GM19455 (cell line): ENCODE results near the gene NUP93.

Source experiments
- ATAC-seq: cut with Tn5 transposase; IDR thresholded peaks from one replicate; pipeline ENCODE4 v1.9.1; 2021; ENCODE audit not compliant: unreplicated experiment

NUP93 gene

GRCh38 chr16:56729735-56730662, at the start of gene NUP93:
Gene NUP93, plus strand, starts transcription at chr16:56730129. Its CDS starts 18,119 bp downstream, at chr16:56748248.
- ATAC-seq = peak; percentile 85

- peak; percentile 98 for ATAC-seq
Observed at GRCh38 chr16:56681939-56682702, 47.8 kb upstream of the NUP93 start, which contains the start of gene MT1X. Gene MT1X, plus strand, starts transcription at chr16:56682470. Its CDS starts 71 bp downstream, at chr16:56682541.

- ATAC-seq = no peak
Observed at GRCh38 chr16:56682703-56683397, 47.1 kb upstream of the NUP93 start.

- ATAC-seq = no peak
Observed at GRCh38 chr16:56683424-56684172, 46.3 kb upstream of the NUP93 start.

DNA sequence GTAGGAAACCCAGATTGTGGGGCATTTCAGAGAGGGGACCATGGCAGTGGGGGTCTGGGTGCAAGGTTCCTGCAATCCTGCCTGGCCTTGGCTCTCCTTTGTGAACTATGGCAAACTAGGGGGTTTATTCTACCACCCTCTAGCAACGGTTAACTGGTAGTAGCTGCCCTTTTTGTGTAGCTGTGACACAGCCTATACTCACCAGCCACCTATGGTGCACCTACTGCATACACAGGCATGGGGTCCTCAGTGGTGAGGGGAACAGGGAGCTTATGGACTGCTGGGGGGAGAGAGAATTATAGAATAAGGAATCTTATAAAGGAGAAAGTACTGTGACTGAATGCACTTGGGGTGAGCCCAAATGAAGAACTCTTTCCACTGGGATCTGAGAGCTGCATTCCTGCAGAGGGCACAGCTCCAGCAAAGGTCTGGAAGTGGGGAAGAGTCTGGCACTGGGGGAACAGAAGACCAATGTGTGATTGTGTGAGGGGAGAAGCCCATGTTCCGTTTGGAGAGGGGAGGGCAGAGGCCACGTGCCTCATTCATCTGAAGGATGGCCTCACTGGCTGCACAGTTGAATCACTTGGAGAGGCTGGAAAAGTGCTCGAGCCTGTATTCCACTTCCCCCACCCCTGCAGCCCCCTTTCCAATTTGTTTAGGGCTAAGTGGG, 45.5 kb upstream of the NUP93 start:
- no peak for ATAC-seq

GRCh38 chr16:56684926-56685590, 44.9 kb upstream of the NUP93 start:
- no peak for ATAC-seq

DNA sequence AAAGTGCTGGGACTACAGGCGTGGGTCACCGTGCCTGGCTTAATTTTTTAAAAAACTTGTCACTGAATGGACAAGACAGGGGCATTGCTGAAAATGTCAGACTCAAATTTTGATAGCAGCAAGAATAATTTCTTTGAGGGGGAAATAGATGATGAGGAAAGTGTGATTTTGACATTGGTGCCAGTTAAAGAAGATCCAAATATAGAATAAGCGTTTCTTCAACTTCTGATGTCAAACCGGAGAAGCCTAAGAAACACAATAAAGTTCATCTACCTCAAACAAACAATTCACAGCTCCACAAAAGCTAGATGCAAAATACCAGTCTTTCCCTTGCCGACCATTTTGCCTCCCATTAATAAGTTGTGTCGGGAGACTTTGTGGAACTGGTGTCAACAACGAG, 43.2 kb upstream of the NUP93 start:
- ATAC-seq = no peak

- no peak for ATAC-seq
Observed at GRCh38 chr16:56688762-56689161, 41.2 kb upstream of the NUP93 start.

DNA sequence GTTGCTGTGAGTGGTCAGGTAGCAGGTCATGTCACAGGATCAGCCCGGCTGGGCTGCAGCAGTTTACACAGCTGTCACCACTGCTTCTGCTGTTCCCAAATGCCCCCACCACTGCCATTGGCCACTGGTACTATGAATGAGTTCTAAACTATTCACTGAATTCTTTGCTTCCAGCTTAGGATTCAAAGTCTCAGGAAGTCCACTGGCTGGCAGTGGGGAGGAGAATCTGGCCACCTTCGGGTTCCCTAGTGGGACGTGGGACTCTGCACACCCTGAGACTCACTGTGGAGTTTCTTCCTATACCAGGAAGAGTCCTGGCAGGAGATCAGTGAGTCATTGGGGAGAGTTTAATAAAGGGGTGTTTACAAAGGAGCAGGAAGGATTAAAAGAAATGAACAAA, 40.8 kb upstream of the NUP93 start:
- ATAC-seq = no peak

GRCh38 chr16:56690420-56691122, 39.4 kb upstream of the NUP93 start:
- ATAC-seq = no peak

GRCh38 chr16:56691885-56692284, 38.0 kb upstream of the NUP93 start:
- no peak for ATAC-seq

- ATAC-seq = no peak
Observed at GRCh38 chr16:56695246-56695645, 34.7 kb upstream of the NUP93 start.

DNA sequence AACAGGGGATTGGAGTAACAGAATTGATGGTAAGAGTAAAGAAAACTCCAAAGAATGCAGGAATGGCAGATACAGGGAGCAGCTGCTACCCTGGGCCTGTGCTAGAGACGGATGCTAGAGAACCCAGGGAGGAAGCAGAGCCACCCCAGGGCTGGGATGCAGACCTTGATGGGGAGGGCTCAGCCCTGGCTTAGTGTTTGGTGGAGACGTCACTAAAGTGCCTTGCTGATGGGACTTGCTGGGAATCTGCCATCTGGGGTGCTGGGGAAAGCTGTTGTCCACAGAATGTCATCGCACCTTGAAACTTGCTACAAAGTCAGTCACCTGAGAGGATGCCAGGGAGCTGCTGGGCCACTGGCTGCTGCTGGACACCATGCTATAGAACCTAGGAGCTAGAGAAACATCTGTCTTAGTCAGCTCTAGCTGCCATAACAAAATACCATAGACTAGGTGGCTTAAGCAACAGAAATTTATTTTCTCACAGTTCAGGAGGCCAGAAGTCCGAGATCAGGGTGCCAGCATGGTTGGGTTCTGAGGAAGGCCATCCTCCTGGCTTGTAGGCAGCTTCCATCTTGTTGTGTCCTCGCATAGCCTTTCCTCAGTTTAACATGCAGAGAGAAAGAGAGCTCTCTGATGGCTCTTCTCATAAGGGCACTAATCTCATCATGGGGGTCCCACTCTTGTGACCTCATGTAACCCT, 32.3 kb upstream of the NUP93 start:
- no peak for ATAC-seq

GRCh38 chr16:56700195-56700594, 29.7 kb upstream of the NUP93 start:
- no peak for ATAC-seq

GRCh38 chr16:56700631-56701030, 29.3 kb upstream of the NUP93 start:
- ATAC-seq = no peak

DNA sequence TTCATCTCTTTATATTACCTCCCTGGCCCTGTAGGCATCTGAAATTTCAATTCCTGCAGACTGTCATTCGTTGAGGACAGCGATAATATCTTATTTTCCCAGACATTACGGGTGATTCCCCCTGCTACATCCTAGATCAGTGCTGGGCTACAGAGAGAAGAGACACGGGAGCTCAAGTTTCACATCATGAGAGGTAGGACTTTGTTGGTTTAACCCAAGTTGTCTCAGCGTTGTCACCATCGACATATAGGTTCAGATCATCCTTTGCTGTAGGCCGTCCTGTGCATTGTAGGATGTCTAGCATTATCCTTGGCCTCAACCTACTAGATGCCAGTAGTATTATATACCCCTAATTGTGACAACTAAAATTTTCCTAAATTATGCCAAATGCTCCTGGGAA, 28.4 kb upstream of the NUP93 start:
- ATAC-seq = no peak

DNA sequence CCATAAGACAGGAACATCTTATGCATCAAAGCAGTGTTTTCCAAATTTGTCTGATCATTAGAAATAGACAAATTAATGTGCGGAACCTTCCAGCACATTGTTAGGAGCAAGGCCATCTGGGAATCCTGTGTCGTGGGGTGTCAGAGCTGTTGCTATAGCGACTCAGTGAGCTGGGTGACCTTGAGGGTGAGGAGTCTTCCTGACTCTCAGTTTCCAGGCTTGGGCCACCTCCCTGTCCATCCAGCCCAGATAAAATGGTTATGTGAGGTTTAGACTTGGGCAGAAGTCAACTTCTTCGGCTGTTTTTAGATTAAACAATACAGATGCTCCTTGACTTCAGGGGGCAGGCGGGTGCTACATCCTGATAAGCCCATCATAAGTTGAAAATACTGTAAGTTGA, 27.1 kb upstream of the NUP93 start:
- no peak for ATAC-seq
